Stomach (tissue), 9 donors: Measurements from ENCODE around the gene RNFT1. TPM values are rescaled to one million over a fixed set of nuclear protein-coding genes. Genes with fewer than 3 reads are reported as not detected.
"Not testable (repeated sequence)": the region's sequence is repeated elsewhere in the genome, so short reads cannot be mapped to it uniquely, and the experiment has no call there.

Experiments
- DNase-seq, 2 donors: peaks; one replicate each; pipeline versions ENCODE4 v3.0.0 to v3.0.0-alpha.2; 2013 to 2019
- H3K27ac ChIP-seq, 5 donors: fragments of 200-600 bp in 4 of 5; sonication (generic) in 4 of 5; one replicate each; pipeline ENCODE4 v1.5.1; 2013 to 2019; ENCODE audit warnings: mild to moderate bottlenecking in 1 of 5, moderate library complexity in 1 of 5
- H3K27me3 ChIP-seq, 3 donors: fragments of 200-600 bp; sonication (generic); one replicate each; pipeline ENCODE4 v1.5.1; 2017 to 2019; ENCODE audit warnings: mixed run types in 1 of 3
- H3K36me3 ChIP-seq, 4 donors: fragments of 200-600 bp; sonication (generic); 1 replicate in 3 of 4; 2 replicates in 1 of 4; pipeline ENCODE4 v1.5.1; 2016 to 2019
- H3K4me1 ChIP-seq, 4 donors: fragments of 200-600 bp; sonication (generic); one replicate each; pipeline ENCODE4 v1.5.1; 2016 to 2019
- H3K4me3 ChIP-seq, 4 donors: fragments of 200-600 bp; sonication (generic) in 3 of 4; one replicate each; pipeline ENCODE4 v1.5.1; 2016 to 2019; ENCODE audit warnings: mild to moderate bottlenecking in 1 of 4
- H3K9me3 ChIP-seq, 4 donors: fragments of 200-600 bp; sonication (generic); one replicate each; pipeline ENCODE4 v1.5.1; 2016 to 2019
- CTCF ChIP-seq, 7 experiments: fragments of 450-650 bp in 4 of 7; fragments of 200-600 bp in 3 of 7; sonication (generic) in 3 of 7; IDR thresholded peaks; one replicate each; pipeline ENCODE4 v1.5.1; 2016 to 2019; ENCODE audit warnings: antibody characterized with exemption in 7 of 7, control low read depth in 2 of 7, mild to moderate bottlenecking in 1 of 7
- EP300 ChIP-seq: sonication (generic); formaldehyde crosslinking; IDR thresholded peaks from one replicate; pipeline ENCODE4 v1.6.1; 2017; ENCODE audit warnings: antibody characterized with exemption
- POLR2A ChIP-seq, 4 donors: fragments of 450-650 bp; IDR thresholded peaks; one replicate each; pipeline ENCODE4 v1.6.1; 2016; ENCODE audit warnings: antibody characterized with exemption in 4 of 4, control low read depth in 2 of 4, mild to moderate bottlenecking in 1 of 4, moderate library complexity in 1 of 4
- POLR2AphosphoS5 ChIP-seq, 3 donors: sonication (generic); formaldehyde crosslinking; IDR thresholded peaks; one replicate each; pipeline ENCODE4 v1.6.1; 2016; ENCODE audit warnings: antibody characterized with exemption in 3 of 3
- WGBS, 5 donors: extraction: QIAGEN DNeasy Blood & Tissue Kit in 3 of 5; methylation state at CpG; one replicate each; pipeline versions ENCODE4 v1.1.5 to v1.1.7; 2013 to 2018; 5-methylcytosine and 5-hydroxymethylcytosine counted together
- intact Hi-C: fragments of 100-400 bp; cut with DNase I; formaldehyde crosslinking; loops from one replicate; pipeline ENCODE4 v1.15.1; 2023; ENCODE audit warnings: low total_unique reads
- polyA plus RNA-seq, 3 donors: library from polyadenylated mRNA; stranded (reverse); fragments of 200-250 nt; gene quantifications; one replicate each; pipeline ENCODE4 v1.2.3, GENCODE V29; 2013
- total RNA-seq, 5 donors: library from RNA; depleted of rRNA; stranded (reverse); fragments of >200 nt; gene quantifications; one replicate each; pipeline versions ENCODE4 v1.1.0 to v1.2.3, GENCODE V29; 2014 to 2016
- donor health status: healthy with polysubstance abuse.
- donor health status: Bipolar disorder and iron deficiency.
- donor health status: healthy.

Gene RNFT1
- total and polyA plus RNA-seq, 8 donors: 3.2 to 27.7 (median 8.9) TPM

DNA sequence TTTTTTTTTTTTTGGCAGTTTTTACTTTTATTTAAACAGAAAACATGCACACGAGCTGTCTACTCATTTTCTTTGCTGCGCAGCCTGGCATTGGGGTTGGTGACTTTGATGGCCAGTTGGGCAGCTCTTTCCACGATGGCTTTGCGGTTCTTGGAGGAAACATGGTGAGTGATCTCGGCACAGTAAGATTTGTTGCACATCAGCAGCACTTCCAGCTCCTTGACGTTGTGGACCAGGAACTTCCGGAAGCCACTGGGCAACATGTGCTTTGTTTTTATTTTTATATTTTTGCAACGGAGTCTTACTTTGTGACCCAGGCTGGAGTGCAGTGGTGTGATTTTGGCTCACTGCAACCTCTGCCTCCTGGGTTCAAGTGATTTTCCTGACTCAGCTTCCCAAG, 8.9 kb upstream of the RNFT1 start:
- H3K27ac ChIP-seq, intact Hi-C loops, H3K36me3 ChIP-seq, H3K4me1 ChIP-seq, DNase-seq, H3K9me3 ChIP-seq, H3K4me3 ChIP-seq, H3K27me3 ChIP-seq: not testable (repeated sequence)
- 90 to 95% (median 93%) methylated on average over 8 of the region's 8 CpGs for WGBS, 5 donors

DNA sequence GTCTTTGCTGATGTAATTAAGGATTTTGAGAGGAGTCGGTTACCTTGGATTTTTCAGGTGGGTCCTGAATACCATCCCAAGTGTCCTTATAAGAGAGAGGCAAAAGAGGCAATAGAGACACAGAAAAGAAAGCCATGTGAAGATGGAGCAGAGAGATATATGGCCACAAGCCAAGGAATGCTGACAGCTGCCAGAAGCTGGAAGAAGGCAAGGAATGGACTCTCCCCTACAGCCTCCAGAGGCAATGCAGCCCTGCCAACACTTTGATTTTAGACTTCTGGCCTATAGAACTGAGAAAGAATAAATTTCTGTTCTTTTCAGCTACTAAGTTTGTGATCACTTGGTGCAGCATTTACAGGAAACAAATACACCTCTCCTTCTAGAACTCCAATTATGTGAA, 8.2 kb upstream of the RNFT1 start:
- no peak for DNase-seq
- TF ChIP-seq POLR2AphosphoS5 (IDR thresholded peaks at IDR 0.05) (no peak), EP300 (no peak), POLR2A (IDR thresholded peaks at IDR 0.05) (no peak)
- WGBS, 5 donors: 97 to 100% (median 100%) methylated on average over 1 of the region's 1 CpG
- Histone ChIP-seq H3K36me3 (no peaks in the 10 kb centered on the region), H3K4me3 (no peak overlapping the region), H3K27ac (no peak overlapping the region), H3K4me1 (no peaks in the 10 kb centered on the region), H3K9me3 (no peaks in the 10 kb centered on the region), H3K27me3 (peaks cover 0 to 6% (median 0%) of the 10 kb centered on the region in 3 donors)
- intact Hi-C loops: no loop called here

DNA sequence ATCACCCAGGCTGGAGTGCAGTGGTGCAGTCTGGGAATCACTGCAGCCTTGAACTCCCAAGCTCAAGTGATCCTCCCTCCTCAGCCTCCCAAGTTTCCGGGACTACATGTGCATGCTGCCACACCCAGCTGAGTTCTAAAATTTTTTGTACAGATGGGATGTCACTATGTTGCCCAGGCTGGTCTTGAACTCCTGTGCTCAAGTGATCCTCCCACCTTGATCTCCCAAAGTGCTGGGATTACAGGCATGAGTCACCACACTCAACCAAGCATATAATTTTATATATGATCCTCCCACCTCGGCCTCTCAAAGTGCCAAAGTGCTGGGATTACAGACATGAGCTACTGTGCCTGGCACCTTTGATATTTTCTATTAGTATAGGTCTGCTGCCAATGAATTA, 7.2 kb upstream of the RNFT1 start:
- H3K36me3 ChIP-seq, H3K9me3 ChIP-seq, H3K4me3 ChIP-seq, H3K27me3 ChIP-seq, H3K27ac ChIP-seq, intact Hi-C loops, H3K4me1 ChIP-seq, DNase-seq: not testable (repeated sequence)
- 66 to 88% (median 67%) methylated on average over 2 of the region's 2 CpGs for WGBS, 5 donors

DNA sequence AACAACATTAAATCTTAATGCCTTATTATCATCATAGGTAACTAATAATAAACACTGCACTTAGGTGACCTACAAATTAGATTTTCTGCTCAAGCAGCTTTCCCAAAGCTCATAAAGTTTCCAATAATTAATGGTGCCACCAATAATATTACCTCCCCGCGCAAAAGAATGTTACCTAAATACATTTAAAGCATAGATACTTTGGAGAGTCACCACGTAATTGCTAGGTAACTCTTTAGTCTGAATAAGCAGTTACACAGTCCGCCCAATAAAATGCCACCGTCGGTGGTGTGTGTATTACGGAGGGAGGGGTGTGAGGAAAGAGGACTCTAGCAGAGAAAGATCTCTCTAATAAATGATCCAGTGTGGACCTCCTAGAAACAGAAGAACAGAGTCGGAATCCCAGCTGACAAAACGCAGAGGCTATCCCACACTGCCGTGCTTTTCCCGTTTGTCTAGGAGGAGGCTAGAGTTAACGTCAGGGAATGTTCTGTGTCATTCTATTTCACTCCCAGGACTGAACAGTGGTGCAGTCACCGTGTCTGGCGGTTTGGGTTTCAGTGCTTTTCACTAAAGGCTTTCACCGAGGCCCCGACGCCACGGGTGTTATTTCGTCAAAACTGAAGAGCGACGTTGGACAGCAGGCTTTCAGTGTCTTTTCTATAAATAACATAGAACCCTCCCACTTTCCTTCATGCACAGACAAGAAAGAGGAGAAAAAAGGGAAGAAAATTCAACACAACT, 630 bp downstream of the RNFT1 start:
- Histone ChIP-seq H3K36me3 (peaks cover 0 to 7% (median 0%) of the 10 kb centered on the region in 4 donors), H3K9me3 (no peaks in the 10 kb centered on the region), H3K27ac (peak overlapping the region; percentile 94 to 98 (median 95)), H3K4me1 (peaks cover 13 to 31% (median 18%) of the 10 kb centered on the region in 4 donors), H3K4me3 (peak overlapping the region; percentile 72 to 83 (median 82)), H3K27me3 (no peaks in the 10 kb centered on the region)
- TF ChIP-seq POLR2AphosphoS5 (IDR thresholded peaks at IDR 0.05) (peak in 2 of 3 donors; percentile 34 to 47), POLR2A (IDR thresholded peaks at IDR 0.05) (no peak), EP300 (no peak), CTCF (IDR thresholded peaks at IDR 0.05) (no peak)
- WGBS, 5 donors: 2 to 4% (median 2%) methylated on average over 21 of the region's 21 CpGs
- intact Hi-C loops: no loop called here
- DNase-seq: peak; percentile 42 to 74

GRCh38 chr17:59962739-59963318, 1.7 kb downstream of the RNFT1 start:
- H3K4me3 ChIP-seq: no peak overlapping the region
- peaks cover 13 to 31% (median 18%) of the 10 kb centered on the region in 4 donors for H3K4me1 ChIP-seq
- H3K27ac ChIP-seq: no peak overlapping the region
- peaks cover 0 to 11% (median 4%) of the 10 kb centered on the region in 4 donors for H3K36me3 ChIP-seq
- no peak for DNase-seq
- no peaks in the 10 kb centered on the region for H3K9me3 ChIP-seq
- WGBS, 5 donors: 90 to 92% (median 91%) methylated on average over 6 of the region's 6 CpGs
- intact Hi-C loops: no loop called here
- TF ChIP-seq EP300 (no peak), CTCF (IDR thresholded peaks at IDR 0.05) (no peak)
- H3K27me3 ChIP-seq: no peaks in the 10 kb centered on the region

GRCh38 chr17:59959574-59959973, 5.0 kb downstream of the RNFT1 start:
- H3K9me3 ChIP-seq, DNase-seq, H3K27me3 ChIP-seq, H3K27ac ChIP-seq, intact Hi-C loops, H3K4me3 ChIP-seq: not testable (repeated sequence)
- WGBS, 5 donors: 96 to 99% (median 96%) methylated on average over 8 of the region's 8 CpGs
- Histone ChIP-seq H3K4me1 (peaks cover 10 to 22% (median 13%) of the 10 kb centered on the region in 4 donors), H3K36me3 (peaks cover 0 to 40% (median 28%) of the 10 kb centered on the region in 4 donors)
